Stimulated activated CD8-positive, alpha-beta memory T cell treated with anti-CD3 and anti-CD28 coated beads, Interleukin-4, amount 100 ng/mL, for 48 hours (primary cell): ENCODE measurements around the gene SRGAP3.
A peak's percentile ranks its signal among the peaks of the same experiment; 100 is the strongest.

Experiments
- DNase-seq: peaks from one replicate; pipeline ENCODE4 v3.0.0-alpha.2; 2020

SRGAP3 gene

GRCh38 chr3:9251055-9251786 lies 1.8 kb upstream of the SRGAP3 start:
- DNase-seq, result no peak

- no peak for DNase-seq
Measured at GRCh38 chr3:9250236-9250635, 790 bp upstream of the SRGAP3 start.

GRCh38 chr3:9248522-9249271 lies 749 bp downstream of the SRGAP3 start:
- DNase-seq, result no peak

- DNase-seq, result no peak
Measured at GRCh38 chr3:9247941-9248521, 1.4 kb downstream of the SRGAP3 start.

GRCh38 chr3:9247361-9247940 lies 2.0 kb downstream of the SRGAP3 start:
- no peak for DNase-seq

GRCh38 chr3:9246189-9246588 lies 3.3 kb downstream of the SRGAP3 start:
- no peak for DNase-seq

GRCh38 chr3:9244495-9245183 lies 4.8 kb downstream of the SRGAP3 start:
- no peak for DNase-seq

- DNase-seq, result no peak
Measured at GRCh38 chr3:9241956-9242355, 7.5 kb downstream of the SRGAP3 start.

- no peak for DNase-seq
Measured at GRCh38 chr3:9239680-9240079, 9.8 kb downstream of the SRGAP3 start.

GRCh38 chr3:9238721-9239295 lies 10.6 kb downstream of the SRGAP3 start:
- no peak for DNase-seq

GRCh38 chr3:9238276-9238675 lies 11.2 kb downstream of the SRGAP3 start:
- DNase-seq, result no peak

- DNase-seq, result no peak
Measured at GRCh38 chr3:9233814-9234600, 15.4 kb downstream of the SRGAP3 start.

- no peak for DNase-seq
Measured at GRCh38 chr3:9233101-9233500, 16.3 kb downstream of the SRGAP3 start.

- no peak for DNase-seq
Measured at GRCh38 chr3:9231937-9232336, 17.5 kb downstream of the SRGAP3 start.

- no peak for DNase-seq
Measured at GRCh38 chr3:9231471-9231870, 18.0 kb downstream of the SRGAP3 start.

GRCh38 chr3:9231006-9231405 lies 18.4 kb downstream of the SRGAP3 start:
- DNase-seq, result no peak

GRCh38 chr3:9230596-9230995 lies 18.9 kb downstream of the SRGAP3 start:
- no peak for DNase-seq

- no peak for DNase-seq
Measured at GRCh38 chr3:9229879-9230278, 19.6 kb downstream of the SRGAP3 start.

- DNase-seq, result no peak
Measured at GRCh38 chr3:9229325-9229724, 20.1 kb downstream of the SRGAP3 start.

- DNase-seq, result no peak
Measured at GRCh38 chr3:9226326-9226725, 23.1 kb downstream of the SRGAP3 start.

- no peak for DNase-seq
Measured at GRCh38 chr3:9225268-9225667, 24.2 kb downstream of the SRGAP3 start.

GRCh38 chr3:9224490-9224889 lies 25.0 kb downstream of the SRGAP3 start:
- DNase-seq, result peak; percentile 37
